Calu3 (cell line): ENCODE data around the gene AGBL5. TPM values are rescaled to one million over a fixed set of nuclear protein-coding genes. Genes with fewer than 3 reads are reported as not detected.

ENCODE experiments used
- BruUV-seq: library from RNA; stranded (reverse); fragments of 400-500 nt; replicated peaks from 2 replicates; lab custom pipeline; 2021; lab: Mats Ljungman, UMichigan
- CTCF ChIA-PET: fragments of 300-600 bp; sonication (Branson Sonifier 250); formaldehyde crosslinking; loops from one replicate; lab custom pipeline; 2022; ENCODE audit warnings: antibody characterized with exemption; lab: Charles Lee
- DNase-seq: peaks from one replicate; pipeline ENCODE4 v3.0.0; 2022
- H3K27ac Mint-ChIP-seq: one replicate; pipeline ENCODE4 v1.8.0; 2022; ENCODE audit warnings: mixed read lengths; ENCODE audit not compliant: unreplicated experiment
- H3K27me3 Mint-ChIP-seq: one replicate; pipeline ENCODE4 v1.8.0; 2022; ENCODE audit warnings: mixed read lengths; ENCODE audit not compliant: unreplicated experiment
- H3K36me3 Mint-ChIP-seq: one replicate; pipeline ENCODE4 v1.8.0; 2022; ENCODE audit warnings: mild to moderate bottlenecking, moderate library complexity, mixed read lengths; ENCODE audit not compliant: insufficient read depth, unreplicated experiment
- H3K4me1 Mint-ChIP-seq: one replicate; pipeline ENCODE4 v1.8.0; 2022; ENCODE audit warnings: mild to moderate bottlenecking, low read depth, mixed read lengths; ENCODE audit not compliant: unreplicated experiment
- H3K4me3 Mint-ChIP-seq: one replicate; pipeline ENCODE4 v1.8.0; 2022; ENCODE audit warnings: mild to moderate bottlenecking, low read depth, moderate library complexity, mixed read lengths; ENCODE audit not compliant: unreplicated experiment
- H3K9me3 Mint-ChIP-seq: one replicate; pipeline ENCODE4 v1.8.0; 2022; ENCODE audit warnings: low read depth, mixed read lengths; ENCODE audit not compliant: unreplicated experiment
- CTCF ChIP-seq: fragments of 200-600 bp; IDR thresholded peaks from one replicate; pipeline ENCODE4 v1.8.0; 2022; ENCODE audit warnings: antibody characterized with exemption; ENCODE audit not compliant: unreplicated experiment
- intact Hi-C: fragments of 100-400 bp; cut with micrococcal nuclease; formaldehyde crosslinking; loops from one replicate; pipeline ENCODE4 v1.10.0; 2022; ENCODE audit not compliant: unreplicated experiment
- total RNA-seq: library from RNA; stranded (reverse); gene quantifications from 2 replicates; pipeline ENCODE4 v1.2.3, GENCODE V29; 2022

The AGBL5 gene
- total RNA-seq, 1 experiment from 2014 or later: 25.2 TPM

GRCh38 chr2:27070653-27071276 is 19.3 kb downstream of the AGBL5 start:
- Mint-ChIP-seq H3K36me3 (peaks cover 54% of the 10 kb centered on the region), H3K27ac (peak overlapping the region; percentile 58), H3K4me1 (peaks cover 20% of the 10 kb centered on the region), H3K27me3 (peaks cover 26% of the 10 kb centered on the region), H3K4me3 (peak overlapping the region; percentile 85), H3K9me3 (no peaks in the 10 kb centered on the region)
- BruUV-seq: TSS peak; percentile 72
- no peak for TF ChIP-seq CTCF
- no peak for DNase-seq
- intact Hi-C loops: no loop called here
- CTCF ChIA-PET: interaction anchor here (0.8 to 1.5 kb wide), 4 partner anchors 11 to 225 kb away, joined by 3 to 7 read pairs (median 4); partner anchors contain the start of gene AGBL5

GRCh38 chr2:27071277-27071989 is 20.0 kb downstream of the AGBL5 start, which contains the start of gene OST4:
TSS of gene OST4 (minus strand) at chr2:27071654.
- peaks cover 33% of the 10 kb centered on the region for H3K27me3 Mint-ChIP-seq
- H3K27ac Mint-ChIP-seq: peak within 1 kb of the TSS; percentile 58
- H3K4me3 Mint-ChIP-seq: peak within 1 kb of the TSS; percentile 85
- peaks cover 20% of the 10 kb centered on the region for H3K4me1 Mint-ChIP-seq
- H3K36me3 Mint-ChIP-seq: peaks cover 48% of the 10 kb centered on the region
- no peaks in the 10 kb centered on the region for H3K9me3 Mint-ChIP-seq
- DNase-seq: peak; percentile 95
- intact Hi-C loops: no loop called here
- no TSS peak for BruUV-seq
- CTCF ChIA-PET: interaction anchor here (0.6 to 1.5 kb wide), 5 partner anchors 10 to 225 kb away, joined by 3 to 7 read pairs (median 5); partner anchors contain the start of gene AGBL5
- TF ChIP-seq CTCF: no peak

- no peak for DNase-seq
- no TSS peak for BruUV-seq
- no peak for TF ChIP-seq CTCF
- intact Hi-C loops: no loop called here
- Mint-ChIP-seq H3K27ac (no peak overlapping the region), H3K27me3 (peaks cover 40% of the 10 kb centered on the region), H3K9me3 (no peaks in the 10 kb centered on the region), H3K4me1 (peaks cover 20% of the 10 kb centered on the region), H3K36me3 (peaks cover 40% of the 10 kb centered on the region), H3K4me3 (peak overlapping the region; percentile 85)
- CTCF ChIA-PET: interaction anchor here (0.8 to 1.5 kb wide), 5 partner anchors 9 to 226 kb away, joined by 3 to 7 read pairs (median 4); partner anchors contain the start of gene AGBL5
Measured at GRCh38 chr2:27071990-27072830, 20.7 kb downstream of the AGBL5 start.

- TF ChIP-seq CTCF: no peak
- peaks cover 47% of the 10 kb centered on the region for H3K27me3 Mint-ChIP-seq
- H3K27ac Mint-ChIP-seq: no peak overlapping the region
- H3K9me3 Mint-ChIP-seq: no peaks in the 10 kb centered on the region
- no TSS peak for BruUV-seq
- H3K36me3 Mint-ChIP-seq: peaks cover 35% of the 10 kb centered on the region
- CTCF ChIA-PET: interaction anchor here (0.8 kb wide), 1 partner anchor 8 kb away, joined by 3 read pairs; no protein-coding TSS in a partner anchor
- DNase-seq: no peak
- peak overlapping the region; percentile 85 for H3K4me3 Mint-ChIP-seq
- intact Hi-C loops: no loop called here
- peaks cover 20% of the 10 kb centered on the region for H3K4me1 Mint-ChIP-seq
Measured at GRCh38 chr2:27072920-27073319, 21.5 kb downstream of the AGBL5 start.
